ENCODE results near the gene RNF14. TPM values are rescaled to one million over a fixed set of nuclear protein-coding genes. Genes with fewer than 3 reads are reported as not detected.

RNF14 gene
- total and polyA plus RNA-seq, 12 donors = 21.6 to 185 (median 83.6) TPM

DNA sequence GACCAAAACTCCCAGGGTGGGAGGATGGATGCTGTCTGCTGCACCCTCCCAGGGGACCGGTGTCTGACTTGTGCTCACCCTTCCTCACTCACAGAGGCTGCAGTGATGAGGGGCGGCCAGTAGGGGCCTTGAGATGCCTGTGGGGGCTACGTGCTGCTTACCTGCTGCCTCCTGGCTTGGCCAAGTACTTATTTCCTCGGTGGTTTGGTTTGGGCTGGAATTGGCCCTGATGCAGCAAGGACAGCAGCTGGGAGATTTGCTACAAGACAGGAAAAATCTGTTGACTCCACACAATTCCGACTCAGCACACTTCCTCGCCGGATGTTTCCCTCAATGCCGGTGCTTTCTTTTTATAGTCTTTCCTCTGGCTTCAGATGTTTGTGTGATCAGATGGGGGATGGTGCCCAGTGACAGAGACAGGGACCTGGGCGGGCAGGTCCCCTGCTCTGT is 17.5 kb upstream of the RNF14 start:
- TF ChIP-seq, protein P1, sequence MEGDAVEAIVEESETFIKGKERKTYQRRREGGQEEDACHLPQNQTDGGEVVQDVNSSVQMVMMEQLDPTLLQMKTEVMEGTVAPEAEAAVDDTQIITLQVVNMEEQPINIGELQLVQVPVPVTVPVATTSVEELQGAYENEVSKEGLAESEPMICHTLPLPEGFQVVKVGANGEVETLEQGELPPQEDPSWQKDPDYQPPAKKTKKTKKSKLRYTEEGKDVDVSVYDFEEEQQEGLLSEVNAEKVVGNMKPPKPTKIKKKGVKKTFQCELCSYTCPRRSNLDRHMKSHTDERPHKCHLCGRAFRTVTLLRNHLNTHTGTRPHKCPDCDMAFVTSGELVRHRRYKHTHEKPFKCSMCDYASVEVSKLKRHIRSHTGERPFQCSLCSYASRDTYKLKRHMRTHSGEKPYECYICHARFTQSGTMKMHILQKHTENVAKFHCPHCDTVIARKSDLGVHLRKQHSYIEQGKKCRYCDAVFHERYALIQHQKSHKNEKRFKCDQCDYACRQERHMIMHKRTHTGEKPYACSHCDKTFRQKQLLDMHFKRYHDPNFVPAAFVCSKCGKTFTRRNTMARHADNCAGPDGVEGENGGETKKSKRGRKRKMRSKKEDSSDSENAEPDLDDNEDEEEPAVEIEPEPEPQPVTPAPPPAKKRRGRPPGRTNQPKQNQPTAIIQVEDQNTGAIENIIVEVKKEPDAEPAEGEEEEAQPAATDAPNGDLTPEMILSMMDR (IDR thresholded peaks at IDR 0.05) = peak in 2 of 6 experiments; percentile 21 to 24
- no peak for TF ChIP-seq POLR2A (IDR thresholded peaks at IDR 0.05)
- H3K9me3 ChIP-seq (replicated peaks in 1 of 3) = no peaks in the 10 kb centered on the region
- intact Hi-C loops (cut with DNase I) = loop anchor here in 1 of 2 donors (10.0 kb wide), 1 partner anchor 67 kb away; no protein-coding TSS in a partner anchor
- peak overlapping the region in 3 of 5 donors; percentile 17 to 69 (median 18) for H3K27ac ChIP-seq
- no peaks in the 10 kb centered on the region for H3K27me3 ChIP-seq
- H3K4me3 ChIP-seq = no peak overlapping the region
- WGBS, 4 donors = 39 to 45% (median 40%) methylated on average over 8 to 9 of the region's 9 CpGs
- H3K36me3 ChIP-seq (replicated peaks in 1 of 2) = no peaks in the 10 kb centered on the region
- DNase-seq = peak in 1 of 7 donors; percentile 28
- H3K4me1 ChIP-seq (replicated peaks in 1 of 2) = peaks cover 0 to 22% of the 10 kb centered on the region in 2 donors

DNA sequence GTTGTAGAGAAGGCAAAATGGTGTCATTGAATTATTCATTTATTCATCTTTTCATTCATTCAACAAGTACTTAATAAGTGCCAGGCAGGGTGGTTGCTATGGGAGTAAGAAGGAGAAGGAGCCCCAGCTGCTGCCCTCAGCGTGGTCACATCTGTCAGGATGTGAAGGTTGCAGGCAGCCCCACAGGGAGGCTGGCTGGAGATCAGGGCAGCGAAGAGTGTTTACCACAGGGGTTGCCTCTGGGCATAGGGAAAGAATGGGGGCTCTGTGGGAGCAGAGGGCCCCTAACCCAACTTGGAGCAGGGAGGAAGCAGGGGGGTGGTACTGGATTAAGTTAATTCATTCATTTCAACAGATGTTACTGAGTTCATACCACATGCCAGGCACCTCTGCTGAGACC is 16.9 kb upstream of the RNF14 start:
- no peak for DNase-seq
- TF ChIP-seq, protein P1 (IDR thresholded peaks at IDR 0.05) = no peak
- TF ChIP-seq POLR2A (IDR thresholded peaks at IDR 0.05) = no peak
- intact Hi-C loops (cut with DNase I) = loop anchor here in 1 of 2 donors (10.0 kb wide), 1 partner anchor 67 kb away; no protein-coding TSS in a partner anchor
- no peaks in the 10 kb centered on the region for H3K36me3 ChIP-seq (replicated peaks in 1 of 2)
- H3K4me3 ChIP-seq = no peak overlapping the region
- H3K4me1 ChIP-seq (replicated peaks in 1 of 2) = peaks cover 0 to 15% of the 10 kb centered on the region in 2 donors
- no peaks in the 10 kb centered on the region for H3K9me3 ChIP-seq (replicated peaks in 1 of 3)
- WGBS, 4 donors = 70 to 83% (median 74%) methylated on average over 2 of the region's 2 CpGs
- peak overlapping the region in 2 of 5 donors; percentile 17 to 69 for H3K27ac ChIP-seq
- H3K27me3 ChIP-seq = no peaks in the 10 kb centered on the region

DNA sequence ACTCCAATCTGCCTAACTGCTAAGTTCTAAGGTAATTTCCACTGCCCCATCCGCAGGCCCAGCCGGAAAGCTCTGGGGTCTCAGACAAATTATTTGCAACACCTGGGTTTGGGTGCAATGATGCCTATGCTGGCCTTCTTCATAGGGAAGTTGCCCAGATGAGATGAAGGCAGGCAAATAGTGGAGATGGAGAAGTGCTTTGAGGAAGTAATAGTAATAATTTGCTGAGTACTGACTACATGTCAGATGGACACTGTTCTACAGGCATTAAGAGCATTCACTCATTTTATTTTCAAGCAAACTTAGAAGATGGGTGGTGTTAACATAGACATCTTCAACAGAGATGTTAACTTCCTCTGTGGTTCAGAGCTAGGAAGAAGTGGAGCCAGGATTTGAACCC is 14.7 kb upstream of the RNF14 start:
- WGBS, 4 donors = 72 to 90% (median 81%) methylated on average over 2 of the region's 2 CpGs
- no peak for DNase-seq
- Histone ChIP-seq H3K4me3 (no peak overlapping the region), H3K36me3 (replicated peaks in 1 of 2) (no peaks in the 10 kb centered on the region), H3K27ac (peak overlapping the region in 1 of 5 donors; percentile 43), H3K4me1 (replicated peaks in 1 of 2) (peaks cover 0 to 16% of the 10 kb centered on the region in 2 donors), H3K27me3 (no peaks in the 10 kb centered on the region), H3K9me3 (replicated peaks in 1 of 3) (no peaks in the 10 kb centered on the region)
- TF ChIP-seq, protein P1 (IDR thresholded peaks at IDR 0.05) = no peak
- no peak for TF ChIP-seq POLR2A (IDR thresholded peaks at IDR 0.05)
- intact Hi-C loops (cut with DNase I) = loop anchor here in 1 of 2 donors (10.0 kb wide), 1 partner anchor 69 kb away; no protein-coding TSS in a partner anchor

DNA sequence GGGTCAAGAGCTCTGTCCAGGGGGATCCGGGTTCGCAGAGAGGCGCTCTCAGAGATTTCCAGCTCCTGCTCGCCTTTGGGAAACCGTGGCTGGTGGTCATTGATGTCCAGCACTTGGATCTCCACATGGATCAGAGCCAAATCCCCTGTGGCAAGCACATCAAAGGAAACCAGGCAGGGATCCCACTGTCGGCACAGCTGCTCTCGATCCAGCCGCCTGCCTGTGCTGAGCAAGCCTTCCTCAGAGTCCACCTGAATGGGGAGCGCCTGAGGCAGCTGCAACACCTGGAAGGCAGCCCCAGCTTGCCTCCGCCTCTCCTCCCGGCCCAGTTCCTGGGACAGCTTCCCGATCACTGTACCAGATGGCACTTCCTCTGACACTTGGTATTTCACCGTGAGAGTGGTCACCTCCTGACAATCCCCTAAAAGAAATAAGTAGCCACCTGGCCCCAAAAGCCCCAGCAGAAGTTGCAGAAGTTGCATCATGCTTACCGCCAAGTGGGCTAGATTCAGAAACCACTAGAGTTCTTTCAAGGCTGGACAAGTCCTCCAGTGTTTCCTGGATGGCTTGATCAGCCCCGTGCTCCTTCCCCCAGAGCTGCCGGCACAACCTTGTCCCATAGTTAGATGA is 11.4 kb upstream of the RNF14 start:
- intact Hi-C loops (cut with DNase I) = loop anchor here (5.0 to 10.0 kb wide), 4 partner anchors 73 to 275 kb away; partner anchors contain the start of gene ARAP3 (in 1 of the 2)
- Histone ChIP-seq H3K4me3 (peak overlapping the region in 1 of 4 donors; percentile 20), H3K27ac (peak overlapping the region in 3 of 5 donors; percentile 9 to 75 (median 42)), H3K9me3 (replicated peaks in 1 of 3) (no peaks in the 10 kb centered on the region), H3K27me3 (no peaks in the 10 kb centered on the region), H3K36me3 (replicated peaks in 1 of 2) (no peaks in the 10 kb centered on the region), H3K4me1 (replicated peaks in 1 of 2) (peaks cover 0 to 12% of the 10 kb centered on the region in 2 donors)
- no peak for DNase-seq
- TF ChIP-seq POLR2A (IDR thresholded peaks at IDR 0.05) = no peak
- TF ChIP-seq, protein P1 (IDR thresholded peaks at IDR 0.05) = no peak
- 60 to 81% (median 64%) methylated on average over 12 to 16 of the region's 16 CpGs for WGBS, 4 donors
